Transverse colon (tissue), 4 donors: ENCODE data around the gene FANCC. TPM values are rescaled to one million over a fixed set of nuclear protein-coding genes. Genes with fewer than 3 reads are reported as not detected.

Source experiments
- DNase-seq: peaks from one replicate; pipeline ENCODE4 v3.0.0-alpha.2; 2019
- H3K27ac ChIP-seq, 4 donors: fragments of 200-600 bp; sonication (generic); 2 replicates each; pipeline ENCODE4 v1.5.1; 2016 to 2018; ENCODE audit warnings: inconsistent platforms in 4 of 4
- H3K27me3 ChIP-seq: fragments of 200-600 bp; sonication (generic); 2 replicates; pipeline ENCODE4 v1.5.1; 2017; ENCODE audit warnings: inconsistent platforms
- H3K36me3 ChIP-seq, 4 donors: fragments of 200-600 bp; sonication (generic); 2 replicates each; pipeline ENCODE4 v1.5.1; 2017 to 2019; ENCODE audit warnings: inconsistent platforms in 4 of 4
- H3K4me1 ChIP-seq, 4 donors: fragments of 200-600 bp; sonication (generic); 2 replicates each; pipeline ENCODE4 v1.5.1; 2017 to 2020; ENCODE audit warnings: inconsistent platforms in 4 of 4
- H3K4me3 ChIP-seq, 4 donors: fragments of 200-600 bp; sonication (generic); 1 replicate in 1 of 4; 2 replicates in 3 of 4; pipeline versions ENCODE4 v1.5.1 to v1.6.1; 2017 to 2019; ENCODE audit warnings: inconsistent platforms in 4 of 4
- H3K9me3 ChIP-seq, 2 donors: fragments of 200-600 bp; sonication (generic); 2 replicates each; pipeline ENCODE4 v1.5.1; 2017 to 2019; ENCODE audit warnings: inconsistent platforms in 2 of 2
- CTCF ChIP-seq, 5 experiments: fragments of 200-600 bp in 3 of 5; fragments of 450-650 bp in 2 of 5; sonication (generic) in 3 of 5; IDR thresholded peaks; 1 replicate in 2 of 5; 2 replicates in 3 of 5; pipeline ENCODE4 v1.5.1; 2016 to 2017; ENCODE audit warnings: antibody characterized with exemption in 5 of 5, inconsistent platforms in 3 of 5, mild to moderate bottlenecking in 2 of 5, moderate library complexity in 1 of 5
- EP300 ChIP-seq: sonication (generic); formaldehyde crosslinking; IDR thresholded peaks from one replicate; pipeline ENCODE4 v1.6.1; 2017; ENCODE audit warnings: antibody characterized with exemption, low read depth
- POLR2A ChIP-seq: fragments of 450-650 bp; IDR thresholded peaks from one replicate; pipeline ENCODE4 v1.6.1; 2016; ENCODE audit warnings: antibody characterized with exemption, mild to moderate bottlenecking, moderate library complexity
- POLR2AphosphoS5 ChIP-seq, 3 donors: sonication (generic); formaldehyde crosslinking; IDR thresholded peaks; one replicate each; pipeline ENCODE4 v1.6.1; 2016; ENCODE audit warnings: antibody characterized with exemption in 3 of 3
- WGBS, 2 donors: methylation state at CpG; one replicate each; pipeline ENCODE4 v1.1.5; 2018; ENCODE audit warnings: low coverage in 1 of 2; 5-methylcytosine and 5-hydroxymethylcytosine counted together
- in situ Hi-C, 4 donors: fragments of 200-750 bp; cut with MboI; loops; one replicate each; pipeline versions ENCODE4 v1.15.0 to v1.15.1; 2017; ENCODE audit warnings: low sequenced_read_pairs in 3 of 4, low pct_ligation_motif_present in 1 of 4, low pct_unique_long_range_greater_than_20kb in 1 of 4
- intact Hi-C: fragments of 100-400 bp; cut with DNase I; formaldehyde crosslinking; loops from one replicate; pipeline ENCODE4 v1.15.1; 2023; ENCODE audit warnings: low total_unique reads
- total RNA-seq, 4 donors: library from RNA; depleted of rRNA; stranded (reverse); fragments of >200 nt; gene quantifications; one replicate each; pipeline ENCODE4 v1.1.0, GENCODE V29; 2016

Gene FANCC
- total RNA-seq, 4 donors from 2014 or later: 4.0 to 10.3 (median 9.5) TPM

- DNase-seq: no peak
- Histone ChIP-seq H3K27me3 (peaks cover 5% of the 10 kb centered on the region), H3K9me3 (no peaks in the 10 kb centered on the region), H3K36me3 (peaks cover 0 to 2% (median 0%) of the 10 kb centered on the region in 4 donors), H3K4me3 (no peak overlapping the region), H3K4me1 (no peaks in the 10 kb centered on the region), H3K27ac (no peak overlapping the region)
- WGBS, 2 donors: 58 to 75% methylated on average over 6 to 12 of the region's 12 CpGs
- intact Hi-C loops (loop anchor here (10.0 kb wide), 1 partner anchor 62 kb away; no protein-coding TSS in a partner anchor), in situ Hi-C loops (no loop called here)
- TF ChIP-seq EP300 (no peak), POLR2AphosphoS5 (IDR thresholded peaks at IDR 0.05) (no peak), POLR2A (no peak), CTCF (IDR thresholded peaks at IDR 0.05) (no peak)
Measured at GRCh38 chr9:95363051-95363841, 45.7 kb upstream of the FANCC start.

- WGBS, 2 donors: 81 to 85% methylated on average over 8 of the region's 8 CpGs
- peaks cover 5% of the 10 kb centered on the region for H3K27me3 ChIP-seq
- in situ Hi-C loops (no loop called here), intact Hi-C loops (loop anchor here (10.0 kb wide), 1 partner anchor 64 kb away; no protein-coding TSS in a partner anchor)
- H3K36me3 ChIP-seq: peaks cover 0 to 2% (median 0%) of the 10 kb centered on the region in 4 donors
- H3K4me1 ChIP-seq: no peaks in the 10 kb centered on the region
- no peaks in the 10 kb centered on the region for H3K9me3 ChIP-seq
- H3K4me3 ChIP-seq: no peak overlapping the region
- DNase-seq: no peak
- TF ChIP-seq POLR2A (no peak), CTCF (IDR thresholded peaks at IDR 0.05) (no peak), POLR2AphosphoS5 (IDR thresholded peaks at IDR 0.05) (no peak), EP300 (no peak)
- no peak overlapping the region for H3K27ac ChIP-seq
Measured at GRCh38 chr9:95360866-95361265, 43.4 kb upstream of the FANCC start.

DNA sequence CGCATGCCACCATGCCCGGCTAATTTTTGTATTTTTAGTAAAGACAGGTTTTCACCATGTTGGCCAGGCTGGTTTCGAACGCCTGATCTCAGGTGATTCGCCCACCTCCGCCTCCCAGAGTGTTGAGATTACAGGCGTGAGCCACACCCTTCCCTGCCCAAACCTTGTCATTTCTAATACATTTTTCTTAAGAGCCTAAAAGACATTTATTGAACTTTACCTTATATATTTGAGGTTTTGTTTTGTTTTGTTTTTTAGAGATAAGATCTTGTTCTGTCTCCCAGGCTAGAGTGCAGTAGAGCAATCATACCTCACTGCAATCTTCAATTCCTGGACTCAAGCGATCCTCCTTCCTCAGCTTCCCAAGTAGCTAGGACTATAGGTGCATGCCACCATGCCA lies 39.8 kb upstream of the FANCC start:
- 89 to 91% methylated on average over 2 to 8 of the region's 8 CpGs for WGBS, 2 donors
- no peak overlapping the region for H3K4me3 ChIP-seq
- in situ Hi-C loops (no loop called here), intact Hi-C loops (no loop called here)
- H3K36me3 ChIP-seq: no peaks in the 10 kb centered on the region
- H3K27ac ChIP-seq: no peak overlapping the region
- no peak for DNase-seq
- H3K9me3 ChIP-seq: no peaks in the 10 kb centered on the region
- H3K4me1 ChIP-seq: no peaks in the 10 kb centered on the region
- TF ChIP-seq POLR2A: no peak
- no peak for TF ChIP-seq EP300
- H3K27me3 ChIP-seq: no peaks in the 10 kb centered on the region

- Histone ChIP-seq H3K27ac (no peak overlapping the region), H3K4me1 (no peaks in the 10 kb centered on the region), H3K9me3 (no peaks in the 10 kb centered on the region), H3K36me3 (no peaks in the 10 kb centered on the region), H3K27me3 (peaks cover 2% of the 10 kb centered on the region), H3K4me3 (no peak overlapping the region)
- 64 to 73% methylated on average over 4 to 5 of the region's 5 CpGs for WGBS, 2 donors
- intact Hi-C loops (no loop called here), in situ Hi-C loops (no loop called here)
- TF ChIP-seq EP300: no peak
- no peak for TF ChIP-seq POLR2AphosphoS5 (IDR thresholded peaks at IDR 0.05)
- TF ChIP-seq POLR2A: no peak
- TF ChIP-seq CTCF (IDR thresholded peaks at IDR 0.05): no peak
- DNase-seq: no peak
Measured at GRCh38 chr9:95355500-95355899, 38.0 kb upstream of the FANCC start.
